ENCODE data around the gene TACC3.

The TACC3 gene

GRCh38 chr4:1793940-1794808, 72.9 kb downstream of the TACC3 start:
- DNase-seq (ENCODE audit: low spot score), result no peak
